SK-N-SH treated with all-trans-retinoic acid at 6 μM for 48 hours (cell line): ENCODE measurements around the gene C17orf114.

Experiments used
- ARNTL ChIP-seq: fragments of 450-650 bp; formaldehyde crosslinking; IDR thresholded peaks from 2 replicates; pipeline ENCODE4 v1.5.0; 2020; ENCODE audit warnings: low read depth, mild to moderate bottlenecking, moderate library complexity, borderline replicate concordance
- CSDC2 ChIP-seq: fragments of 250-450 bp; sonication (Bioruptor Pico); IDR thresholded peaks from 2 replicates; pipeline ENCODE4 v1.5.0; 2020; ENCODE audit warnings: mild to moderate bottlenecking, moderate library complexity
- ISL1 ChIP-seq: fragments of 250-450 bp; sonication (Bioruptor Pico); IDR thresholded peaks from 2 replicates; pipeline ENCODE4 v2.1.2; 2022; ENCODE audit warnings: mild to moderate bottlenecking, moderate library complexity
- PATZ1 ChIP-seq: fragments of 250-450 bp; sonication (Bioruptor Pico); IDR thresholded peaks from 2 replicates; pipeline ENCODE4 v1.8.0; 2020; ENCODE audit warnings: mild to moderate bottlenecking, moderate library complexity, borderline replicate concordance
- SNAI2 ChIP-seq: fragments of 250-450 bp; sonication (Bioruptor Pico); IDR thresholded peaks from 2 replicates; pipeline ENCODE4 v1.5.0; 2020; ENCODE audit warnings: mild to moderate bottlenecking, moderate library complexity
- ZFP3 ChIP-seq: fragments of 250-450 bp; sonication (Bioruptor Pico); IDR thresholded peaks from 2 replicates; pipeline ENCODE4 v1.5.0; 2020; ENCODE audit warnings: mild to moderate bottlenecking, moderate library complexity
- ZFP30 ChIP-seq: fragments of 450-650 bp; formaldehyde crosslinking; IDR thresholded peaks from 2 replicates; pipeline ENCODE4 v1.5.0; 2022; ENCODE audit warnings: mild to moderate bottlenecking, moderate library complexity
- ZNF8 ChIP-seq: fragments of 450-650 bp; formaldehyde crosslinking; IDR thresholded peaks from 2 replicates; pipeline ENCODE4 v1.5.0; 2020; ENCODE audit warnings: mild to moderate bottlenecking, moderate library complexity

- TF ChIP-seq ARNTL (CRISPR knock-in tag) (no peak), ISL1 (CRISPR knock-in tag) (no peak), ZFP30 (no peak), ZFP3 (CRISPR knock-in tag) (no peak), CSDC2 (no peak), PATZ1 (CRISPR knock-in tag) (no peak), SNAI2 (CRISPR knock-in tag) (no peak), ZNF8 (CRISPR knock-in tag) (no peak)
Observed at GRCh38 chr17:4815043-4815675, 13.0 kb upstream of the C17orf114 start.
